ENCODE measurements around the gene P2RX6. TPM values are rescaled to one million over a fixed set of nuclear protein-coding genes. Genes with fewer than 3 reads are reported as not detected.

The P2RX6 gene
- total and polyA plus RNA-seq, 4 donors: 0.05 to 0.59 (median 0.33) TPM

DNA sequence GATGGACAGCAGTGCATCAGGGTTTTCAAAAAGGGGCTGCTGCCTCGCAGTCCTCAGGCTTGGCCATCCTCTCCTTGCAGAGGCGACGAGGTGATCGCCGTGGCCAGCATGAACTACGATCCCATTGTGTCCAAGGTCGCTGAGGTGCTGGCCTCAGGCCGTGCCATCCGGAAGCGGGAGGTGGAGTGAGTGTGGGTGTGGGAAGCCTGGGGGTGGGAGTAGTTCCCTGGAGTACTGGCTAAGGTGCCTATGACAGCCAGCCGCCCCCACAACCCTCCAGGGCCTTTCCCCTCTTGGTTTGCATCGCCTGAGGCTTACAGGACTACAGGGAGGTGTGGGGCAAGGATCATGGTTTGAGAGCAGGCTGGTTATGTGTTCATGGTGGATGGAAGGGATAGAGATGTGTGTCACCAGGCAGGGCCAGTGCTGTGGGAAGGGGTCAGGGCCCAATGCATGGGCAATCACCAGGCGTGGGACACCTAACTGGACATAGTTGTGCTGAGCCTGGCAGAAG, 35.0 kb upstream of the P2RX6 start:
- no peaks in the 10 kb centered on the region for H3K9me3 ChIP-seq (ENCODE audit: control insufficient read depth in 4 of 4, low read length in 3 of 4)
- WGBS: 34% methylated on average over 13 of the region's 13 CpGs
- no peak overlapping the region for H3K27ac ChIP-seq (ENCODE audit: low read depth in 1 of 2, low read length in 2 of 2)
- peaks cover 7 to 36% (median 27%) of the 10 kb centered on the region in 4 donors for H3K4me1 ChIP-seq (ENCODE audit: control insufficient read depth in 4 of 4, insufficient read depth in 4 of 4, low read length in 3 of 4)
- no peak overlapping the region for H3K9ac ChIP-seq (ENCODE audit: low read depth in 1 of 2, low read length in 2 of 2)
- DNase-seq (ENCODE audit: low spot score): no peak
- H3K27me3 ChIP-seq (ENCODE audit: control insufficient read depth in 4 of 4, insufficient read depth in 4 of 4, low read length in 3 of 4): no peaks in the 10 kb centered on the region
- peak overlapping the region in 1 of 3 donors; percentile 23 for H3K4me3 ChIP-seq (ENCODE audit: low read depth in 1 of 3, low read length in 3 of 3)
- peaks cover 0 to 2% (median 0%) of the 10 kb centered on the region in 4 donors for H3K36me3 ChIP-seq (ENCODE audit: control insufficient read depth in 4 of 4, insufficient read depth in 3 of 4, low read depth in 1 of 4, low read length in 3 of 4)
- peak in 1 of 2 donors; percentile 36 for TF ChIP-seq RXRA (IDR thresholded peaks at IDR 0.05)
- TF ChIP-seq YY1 (IDR thresholded peaks at IDR 0.05): no peak
- TF ChIP-seq HNF4A (conservative IDR thresholded peaks at IDR 0.05): peak; percentile 30 to 41

DNA sequence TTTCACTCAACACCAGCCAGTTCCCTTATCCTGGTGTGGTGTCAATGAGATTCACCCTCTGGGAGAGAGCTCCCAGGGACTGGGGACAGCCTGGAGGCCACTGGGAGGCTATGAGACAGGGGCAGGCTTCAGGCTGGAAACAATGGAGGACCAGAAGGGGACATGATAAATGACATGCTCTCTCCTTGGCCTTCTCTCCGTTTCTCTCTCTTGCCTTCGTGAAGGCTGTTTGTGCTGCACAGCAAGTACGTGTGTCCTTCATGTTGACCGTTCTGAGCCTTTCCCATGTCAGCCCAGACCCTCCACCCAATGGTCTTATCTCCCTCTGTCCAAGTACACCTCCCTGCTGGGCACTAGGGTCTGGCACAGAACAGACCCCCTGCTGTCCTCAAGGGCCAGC, 34.4 kb upstream of the P2RX6 start:
- H3K4me1 ChIP-seq (ENCODE audit: control insufficient read depth in 4 of 4, insufficient read depth in 4 of 4, low read length in 3 of 4): peaks cover 7 to 36% (median 27%) of the 10 kb centered on the region in 4 donors
- no peak overlapping the region for H3K27ac ChIP-seq (ENCODE audit: low read depth in 1 of 2, low read length in 2 of 2)
- H3K4me3 ChIP-seq (ENCODE audit: low read depth in 1 of 3, low read length in 3 of 3): no peak overlapping the region
- peaks cover 0 to 2% (median under 1%) of the 10 kb centered on the region in 4 donors for H3K36me3 ChIP-seq (ENCODE audit: control insufficient read depth in 4 of 4, insufficient read depth in 3 of 4, low read depth in 1 of 4, low read length in 3 of 4)
- H3K9ac ChIP-seq (ENCODE audit: low read depth in 1 of 2, low read length in 2 of 2): no peak overlapping the region
- TF ChIP-seq, protein P1, sequence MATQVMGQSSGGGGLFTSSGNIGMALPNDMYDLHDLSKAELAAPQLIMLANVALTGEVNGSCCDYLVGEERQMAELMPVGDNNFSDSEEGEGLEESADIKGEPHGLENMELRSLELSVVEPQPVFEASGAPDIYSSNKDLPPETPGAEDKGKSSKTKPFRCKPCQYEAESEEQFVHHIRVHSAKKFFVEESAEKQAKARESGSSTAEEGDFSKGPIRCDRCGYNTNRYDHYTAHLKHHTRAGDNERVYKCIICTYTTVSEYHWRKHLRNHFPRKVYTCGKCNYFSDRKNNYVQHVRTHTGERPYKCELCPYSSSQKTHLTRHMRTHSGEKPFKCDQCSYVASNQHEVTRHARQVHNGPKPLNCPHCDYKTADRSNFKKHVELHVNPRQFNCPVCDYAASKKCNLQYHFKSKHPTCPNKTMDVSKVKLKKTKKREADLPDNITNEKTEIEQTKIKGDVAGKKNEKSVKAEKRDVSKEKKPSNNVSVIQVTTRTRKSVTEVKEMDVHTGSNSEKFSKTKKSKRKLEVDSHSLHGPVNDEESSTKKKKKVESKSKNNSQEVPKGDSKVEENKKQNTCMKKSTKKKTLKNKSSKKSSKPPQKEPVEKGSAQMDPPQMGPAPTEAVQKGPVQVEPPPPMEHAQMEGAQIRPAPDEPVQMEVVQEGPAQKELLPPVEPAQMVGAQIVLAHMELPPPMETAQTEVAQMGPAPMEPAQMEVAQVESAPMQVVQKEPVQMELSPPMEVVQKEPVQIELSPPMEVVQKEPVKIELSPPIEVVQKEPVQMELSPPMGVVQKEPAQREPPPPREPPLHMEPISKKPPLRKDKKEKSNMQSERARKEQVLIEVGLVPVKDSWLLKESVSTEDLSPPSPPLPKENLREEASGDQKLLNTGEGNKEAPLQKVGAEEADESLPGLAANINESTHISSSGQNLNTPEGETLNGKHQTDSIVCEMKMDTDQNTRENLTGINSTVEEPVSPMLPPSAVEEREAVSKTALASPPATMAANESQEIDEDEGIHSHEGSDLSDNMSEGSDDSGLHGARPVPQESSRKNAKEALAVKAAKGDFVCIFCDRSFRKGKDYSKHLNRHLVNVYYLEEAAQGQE (IDR thresholded peaks at IDR 0.05): no peak
- TF ChIP-seq HNF4A (conservative IDR thresholded peaks at IDR 0.05) (no peak), SP1 (IDR thresholded peaks at IDR 0.05) (no peak), EGR1 (IDR thresholded peaks at IDR 0.05; ENCODE audit: low read depth in 2 of 2) (no peak), TAF1 (conservative IDR thresholded peaks at IDR 0.05) (no peak), FOXA1 (IDR thresholded peaks at IDR 0.05) (no peak), HNF4G (IDR thresholded peaks at IDR 0.05) (no peak), YY1 (IDR thresholded peaks at IDR 0.05) (no peak), RXRA (IDR thresholded peaks at IDR 0.05) (no peak), JUND (IDR thresholded peaks at IDR 0.05) (no peak), GABPA (IDR thresholded peaks at IDR 0.05 in 1 of 2, conservative IDR thresholded peaks at IDR 0.05 in 1 of 2) (no peak), FOXA2 (IDR thresholded peaks at IDR 0.05) (no peak), NR2F2 (IDR thresholded peaks at IDR 0.05) (no peak)
- TF ChIP-seq, protein P2, sequence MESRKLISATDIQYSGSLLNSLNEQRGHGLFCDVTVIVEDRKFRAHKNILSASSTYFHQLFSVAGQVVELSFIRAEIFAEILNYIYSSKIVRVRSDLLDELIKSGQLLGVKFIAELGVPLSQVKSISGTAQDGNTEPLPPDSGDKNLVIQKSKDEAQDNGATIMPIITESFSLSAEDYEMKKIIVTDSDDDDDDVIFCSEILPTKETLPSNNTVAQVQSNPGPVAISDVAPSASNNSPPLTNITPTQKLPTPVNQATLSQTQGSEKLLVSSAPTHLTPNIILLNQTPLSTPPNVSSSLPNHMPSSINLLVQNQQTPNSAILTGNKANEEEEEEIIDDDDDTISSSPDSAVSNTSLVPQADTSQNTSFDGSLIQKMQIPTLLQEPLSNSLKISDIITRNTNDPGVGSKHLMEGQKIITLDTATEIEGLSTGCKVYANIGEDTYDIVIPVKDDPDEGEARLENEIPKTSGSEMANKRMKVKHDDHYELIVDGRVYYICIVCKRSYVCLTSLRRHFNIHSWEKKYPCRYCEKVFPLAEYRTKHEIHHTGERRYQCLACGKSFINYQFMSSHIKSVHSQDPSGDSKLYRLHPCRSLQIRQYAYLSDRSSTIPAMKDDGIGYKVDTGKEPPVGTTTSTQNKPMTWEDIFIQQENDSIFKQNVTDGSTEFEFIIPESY (IDR thresholded peaks at IDR 0.05): no peak
- TF ChIP-seq, protein P3, sequence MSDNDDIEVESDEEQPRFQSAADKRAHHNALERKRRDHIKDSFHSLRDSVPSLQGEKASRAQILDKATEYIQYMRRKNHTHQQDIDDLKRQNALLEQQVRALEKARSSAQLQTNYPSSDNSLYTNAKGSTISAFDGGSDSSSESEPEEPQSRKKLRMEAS (IDR thresholded peaks at IDR 0.05): no peak
- TF ChIP-seq, protein P4, sequence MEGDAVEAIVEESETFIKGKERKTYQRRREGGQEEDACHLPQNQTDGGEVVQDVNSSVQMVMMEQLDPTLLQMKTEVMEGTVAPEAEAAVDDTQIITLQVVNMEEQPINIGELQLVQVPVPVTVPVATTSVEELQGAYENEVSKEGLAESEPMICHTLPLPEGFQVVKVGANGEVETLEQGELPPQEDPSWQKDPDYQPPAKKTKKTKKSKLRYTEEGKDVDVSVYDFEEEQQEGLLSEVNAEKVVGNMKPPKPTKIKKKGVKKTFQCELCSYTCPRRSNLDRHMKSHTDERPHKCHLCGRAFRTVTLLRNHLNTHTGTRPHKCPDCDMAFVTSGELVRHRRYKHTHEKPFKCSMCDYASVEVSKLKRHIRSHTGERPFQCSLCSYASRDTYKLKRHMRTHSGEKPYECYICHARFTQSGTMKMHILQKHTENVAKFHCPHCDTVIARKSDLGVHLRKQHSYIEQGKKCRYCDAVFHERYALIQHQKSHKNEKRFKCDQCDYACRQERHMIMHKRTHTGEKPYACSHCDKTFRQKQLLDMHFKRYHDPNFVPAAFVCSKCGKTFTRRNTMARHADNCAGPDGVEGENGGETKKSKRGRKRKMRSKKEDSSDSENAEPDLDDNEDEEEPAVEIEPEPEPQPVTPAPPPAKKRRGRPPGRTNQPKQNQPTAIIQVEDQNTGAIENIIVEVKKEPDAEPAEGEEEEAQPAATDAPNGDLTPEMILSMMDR (IDR thresholded peaks at IDR 0.05; ENCODE audit: low read depth, low read length, missing input control): no peak
- TF ChIP-seq, protein P5, sequence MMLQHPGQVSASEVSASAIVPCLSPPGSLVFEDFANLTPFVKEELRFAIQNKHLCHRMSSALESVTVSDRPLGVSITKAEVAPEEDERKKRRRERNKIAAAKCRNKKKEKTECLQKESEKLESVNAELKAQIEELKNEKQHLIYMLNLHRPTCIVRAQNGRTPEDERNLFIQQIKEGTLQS (IDR thresholded peaks at IDR 0.05): no peak
- H3K9me3 ChIP-seq (ENCODE audit: control insufficient read depth in 4 of 4, low read length in 3 of 4): no peaks in the 10 kb centered on the region
- H3K27me3 ChIP-seq (ENCODE audit: control insufficient read depth in 4 of 4, insufficient read depth in 4 of 4, low read length in 3 of 4): no peaks in the 10 kb centered on the region
- 89% methylated on average over 4 of the region's 4 CpGs for WGBS
- no peak for DNase-seq (ENCODE audit: low spot score)
